HEK293 (cell line): Measurements from ENCODE around the gene SLC29A3.
A peak's percentile ranks its signal among the peaks of the same experiment; 100 is the strongest.

Source experiments
- YY1 ChIP-seq: fragments of 450-650 bp; formaldehyde crosslinking; IDR thresholded peaks from 2 replicates; pipeline ENCODE4 v1.5.1; 2018; ENCODE audit warnings: missing biosample characterization, missing genetic modification characterization
- ZEB2 ChIP-seq: fragments of 450-650 bp; formaldehyde crosslinking; IDR thresholded peaks from 2 replicates; pipeline ENCODE4 v1.5.1; 2016; ENCODE audit warnings: missing biosample characterization, missing genetic modification characterization
- ZNF175 ChIP-seq: fragments of 450-650 bp; formaldehyde crosslinking; IDR thresholded peaks from 2 replicates; pipeline ENCODE4 v1.5.1; 2016; ENCODE audit warnings: missing biosample characterization, missing genetic modification characterization
- ZNF184 ChIP-seq: fragments of 450-650 bp; IDR thresholded peaks from 2 replicates; pipeline ENCODE4 v1.5.1; 2018; ENCODE audit warnings: missing biosample characterization, mild to moderate bottlenecking, missing genetic modification characterization
- ZNF549 ChIP-seq: fragments of 450-650 bp; IDR thresholded peaks from 2 replicates; pipeline ENCODE4 v1.5.1; 2018; ENCODE audit warnings: missing biosample characterization, missing genetic modification characterization, mild to moderate bottlenecking, inconsistent platforms, moderate library complexity
- ZNF561 ChIP-seq: fragments of 450-650 bp; IDR thresholded peaks from 2 replicates; pipeline ENCODE4 v1.5.1; 2018; ENCODE audit warnings: missing biosample characterization, missing genetic modification characterization, borderline replicate concordance
- ZNF664 ChIP-seq: fragments of 450-650 bp; formaldehyde crosslinking; IDR thresholded peaks from 2 replicates; pipeline ENCODE4 v1.5.1; 2016; ENCODE audit warnings: missing biosample characterization, missing genetic modification characterization
- TF ChIP-seq, protein P1 (sequence below): fragments of 450-650 bp; formaldehyde crosslinking; IDR thresholded peaks from 2 replicates; pipeline ENCODE4 v1.5.1; 2016; ENCODE audit warnings: missing biosample characterization, missing genetic modification characterization
- TF ChIP-seq, protein P2 (sequence below): fragments of 450-650 bp; formaldehyde crosslinking; IDR thresholded peaks from 2 replicates; pipeline ENCODE4 v1.5.1; 2017; ENCODE audit warnings: missing biosample characterization, missing genetic modification characterization
- TF ChIP-seq, protein P3 (sequence below): fragments of 450-650 bp; formaldehyde crosslinking; IDR thresholded peaks from 2 replicates; pipeline ENCODE4 v1.5.1; 2016; ENCODE audit warnings: missing biosample characterization, missing genetic modification characterization

DNA sequence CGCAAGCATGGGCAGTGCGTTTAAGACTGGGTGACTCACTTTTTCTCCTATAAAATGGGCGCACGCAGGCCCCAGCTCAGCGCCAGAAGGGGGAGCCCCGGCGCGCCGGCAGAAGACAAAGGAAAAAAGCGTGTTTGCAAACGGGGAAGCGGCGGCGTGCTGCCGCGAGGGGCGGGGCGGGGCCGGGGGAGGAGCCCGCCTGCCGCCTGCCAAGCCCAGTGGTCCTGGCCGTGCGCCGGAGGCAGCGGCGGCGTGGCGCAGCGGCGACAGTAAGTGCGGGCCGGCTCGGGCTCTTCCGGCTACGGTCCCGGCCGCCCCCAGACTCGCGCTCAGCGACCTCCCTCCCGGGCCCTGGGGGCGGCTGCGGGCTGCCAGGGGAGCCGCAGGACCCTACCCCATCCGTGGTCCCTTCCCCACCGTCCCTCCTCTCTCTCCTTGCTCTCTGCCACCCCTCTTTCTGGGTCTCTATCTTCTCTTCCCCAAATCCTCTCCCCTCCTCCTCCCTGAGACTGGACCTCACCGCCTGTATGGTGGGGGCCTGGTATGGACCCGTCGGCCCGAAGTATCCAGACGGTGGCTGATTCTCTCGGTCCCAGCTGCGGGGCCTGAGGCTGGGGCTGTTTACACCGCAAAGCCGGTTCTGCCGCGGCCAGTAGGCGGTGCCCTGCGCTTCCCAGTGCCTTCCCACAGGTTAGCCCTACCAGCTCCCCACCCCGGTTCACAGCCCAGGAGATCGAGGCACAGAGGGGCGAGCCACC, at the start of gene SLC29A3:
- no peak for TF ChIP-seq ZNF175 (tag by site-specific recombination)
- TF ChIP-seq, protein P1, sequence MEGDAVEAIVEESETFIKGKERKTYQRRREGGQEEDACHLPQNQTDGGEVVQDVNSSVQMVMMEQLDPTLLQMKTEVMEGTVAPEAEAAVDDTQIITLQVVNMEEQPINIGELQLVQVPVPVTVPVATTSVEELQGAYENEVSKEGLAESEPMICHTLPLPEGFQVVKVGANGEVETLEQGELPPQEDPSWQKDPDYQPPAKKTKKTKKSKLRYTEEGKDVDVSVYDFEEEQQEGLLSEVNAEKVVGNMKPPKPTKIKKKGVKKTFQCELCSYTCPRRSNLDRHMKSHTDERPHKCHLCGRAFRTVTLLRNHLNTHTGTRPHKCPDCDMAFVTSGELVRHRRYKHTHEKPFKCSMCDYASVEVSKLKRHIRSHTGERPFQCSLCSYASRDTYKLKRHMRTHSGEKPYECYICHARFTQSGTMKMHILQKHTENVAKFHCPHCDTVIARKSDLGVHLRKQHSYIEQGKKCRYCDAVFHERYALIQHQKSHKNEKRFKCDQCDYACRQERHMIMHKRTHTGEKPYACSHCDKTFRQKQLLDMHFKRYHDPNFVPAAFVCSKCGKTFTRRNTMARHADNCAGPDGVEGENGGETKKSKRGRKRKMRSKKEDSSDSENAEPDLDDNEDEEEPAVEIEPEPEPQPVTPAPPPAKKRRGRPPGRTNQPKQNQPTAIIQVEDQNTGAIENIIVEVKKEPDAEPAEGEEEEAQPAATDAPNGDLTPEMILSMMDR (tag by site-specific recombination) = peak; percentile 97
- TF ChIP-seq, protein P2, sequence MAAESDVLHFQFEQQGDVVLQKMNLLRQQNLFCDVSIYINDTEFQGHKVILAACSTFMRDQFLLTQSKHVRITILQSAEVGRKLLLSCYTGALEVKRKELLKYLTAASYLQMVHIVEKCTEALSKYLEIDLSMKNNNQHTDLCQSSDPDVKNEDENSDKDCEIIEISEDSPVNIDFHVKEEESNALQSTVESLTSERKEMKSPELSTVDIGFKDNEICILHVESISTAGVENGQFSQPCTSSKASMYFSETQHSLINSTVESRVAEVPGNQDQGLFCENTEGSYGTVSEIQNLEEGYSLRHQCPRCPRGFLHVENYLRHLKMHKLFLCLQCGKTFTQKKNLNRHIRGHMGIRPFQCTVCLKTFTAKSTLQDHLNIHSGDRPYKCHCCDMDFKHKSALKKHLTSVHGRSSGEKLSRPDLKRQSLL = 0 out of 2 replicates have a peak, but pooled peaks have one; percentile 23
- TF ChIP-seq ZNF184 (tag by site-specific recombination) = no peak
- TF ChIP-seq YY1 (tag by site-specific recombination) = no peak
- TF ChIP-seq ZNF549 (tag by site-specific recombination) = no peak
- peak; percentile 75 for TF ChIP-seq ZEB2 (tag by site-specific recombination)
- TF ChIP-seq, protein P3, sequence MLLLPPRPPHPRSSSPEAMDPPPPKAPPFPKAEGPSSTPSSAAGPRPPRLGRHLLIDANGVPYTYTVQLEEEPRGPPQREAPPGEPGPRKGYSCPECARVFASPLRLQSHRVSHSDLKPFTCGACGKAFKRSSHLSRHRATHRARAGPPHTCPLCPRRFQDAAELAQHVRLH (tag by site-specific recombination) = 0 out of 2 replicates have a peak, but pooled peaks have one; percentile 20
- TF ChIP-seq ZNF664 (tag by site-specific recombination) = no peak
- TF ChIP-seq ZNF561 = peak; percentile 50; the same call in 1 of the 2 replicates
